ENCODE data around the gene FUT7. TPM values are rescaled to one million over a fixed set of nuclear protein-coding genes. Genes with fewer than 3 reads are reported as not detected.

FUT7 gene
- total and polyA plus RNA-seq, 2 donors (not counting 1 experiment from before 2014, with no cell fraction given): not detected

DNA sequence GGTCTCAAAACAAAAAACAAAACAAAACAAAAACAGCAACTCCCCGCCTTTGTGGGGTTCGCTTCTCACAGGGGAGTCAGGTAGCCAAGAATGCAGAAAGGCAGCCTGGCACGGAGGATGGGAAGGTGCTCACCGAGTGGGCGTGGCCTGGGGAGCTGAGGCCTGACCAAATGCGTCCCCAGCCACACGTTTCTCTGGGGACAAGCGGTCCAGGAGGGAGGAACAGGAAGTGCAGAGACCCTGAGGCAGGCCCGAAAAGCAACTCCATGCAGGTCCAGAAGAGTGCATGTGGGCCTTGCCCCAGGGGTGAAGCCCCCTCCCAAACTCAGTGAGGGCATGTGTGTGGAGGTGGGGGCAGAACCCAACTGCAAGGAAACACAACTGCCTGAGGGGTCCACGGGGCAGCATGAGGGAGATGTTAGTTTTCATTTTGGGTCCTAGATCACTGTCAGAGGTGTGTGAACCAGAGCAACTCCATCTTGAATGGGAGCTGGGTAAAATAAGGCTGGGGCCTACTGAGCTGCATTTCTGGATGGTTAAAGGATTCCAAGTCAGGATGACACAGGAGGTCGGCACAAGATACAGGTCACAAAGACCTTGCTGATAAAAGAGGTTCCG, 42.9 kb upstream of the FUT7 start:
- no peak overlapping the region for H3K9ac ChIP-seq (ENCODE audit: insufficient read depth, low read length)
- TF ChIP-seq CTCF (conservative IDR thresholded peaks at IDR 0.05 in 1 of 2, IDR thresholded peaks at IDR 0.05 in 1 of 2; ENCODE audit: low read depth in 1 of 2, low read length in 2 of 2): no peak
- H3K9me3 ChIP-seq (ENCODE audit: control insufficient read depth, insufficient read depth, low read depth, low read length): no peaks in the 10 kb centered on the region
- no peak overlapping the region for H2AFZ ChIP-seq (ENCODE audit: low read length)
- peaks cover 14% of the 10 kb centered on the region for H3K36me3 ChIP-seq (ENCODE audit: control insufficient read depth, insufficient read depth, low read length)
- no peak overlapping the region for H3K4me2 ChIP-seq (ENCODE audit: extremely low read depth, insufficient read depth, low read length)
- no peaks in the 10 kb centered on the region for H3K27me3 ChIP-seq (ENCODE audit: control insufficient read depth, insufficient read depth, low read length)
- H3K27ac ChIP-seq (ENCODE audit: insufficient read depth, low read length): no peak overlapping the region
- no peaks in the 10 kb centered on the region for H4K20me1 ChIP-seq (ENCODE audit: control insufficient read depth, extremely low read depth, insufficient read depth, low read length)
- no peak overlapping the region for H3K4me3 ChIP-seq (replicated peaks in 1 of 4; ENCODE audit: control extremely low read depth in 1 of 4, insufficient read depth in 1 of 4, low read depth in 3 of 4, low read length in 4 of 4)
- H3K4me1 ChIP-seq (ENCODE audit: control insufficient read depth, extremely low read depth, insufficient read depth, low read length): peaks cover 13% of the 10 kb centered on the region
- no peak for DNase-seq (ENCODE audit: low read depth in 2 of 2)
- H3K79me2 ChIP-seq (ENCODE audit: control insufficient read depth, insufficient read depth, low read length): peaks cover 18% of the 10 kb centered on the region

GRCh38 chr9:137073992-137074399, 42.1 kb upstream of the FUT7 start:
- Histone ChIP-seq H3K27ac (ENCODE audit: insufficient read depth, low read length) (no peak overlapping the region), H3K4me1 (ENCODE audit: control insufficient read depth, extremely low read depth, insufficient read depth, low read length) (peaks cover 18% of the 10 kb centered on the region), H3K79me2 (ENCODE audit: control insufficient read depth, insufficient read depth, low read length) (peaks cover 11% of the 10 kb centered on the region), H4K20me1 (ENCODE audit: control insufficient read depth, extremely low read depth, insufficient read depth, low read length) (no peaks in the 10 kb centered on the region), H3K27me3 (ENCODE audit: control insufficient read depth, insufficient read depth, low read length) (no peaks in the 10 kb centered on the region), H2AFZ (ENCODE audit: low read length) (no peak overlapping the region), H3K4me2 (ENCODE audit: extremely low read depth, insufficient read depth, low read length) (no peak overlapping the region), H3K4me3 (replicated peaks in 1 of 4; ENCODE audit: control extremely low read depth in 1 of 4, insufficient read depth in 1 of 4, low read depth in 3 of 4, low read length in 4 of 4) (no peak overlapping the region), H3K9me3 (ENCODE audit: control insufficient read depth, insufficient read depth, low read depth, low read length) (no peaks in the 10 kb centered on the region), H3K9ac (ENCODE audit: insufficient read depth, low read length) (no peak overlapping the region), H3K36me3 (ENCODE audit: control insufficient read depth, insufficient read depth, low read length) (peaks cover 7% of the 10 kb centered on the region)
- DNase-seq (ENCODE audit: low read depth in 2 of 2): no peak
- TF ChIP-seq CTCF (conservative IDR thresholded peaks at IDR 0.05 in 1 of 2, IDR thresholded peaks at IDR 0.05 in 1 of 2; ENCODE audit: low read depth in 1 of 2, low read length in 2 of 2): no peak
- TF ChIP-seq EZH2 (IDR thresholded peaks at IDR 0.05; ENCODE audit: low read length, missing control alignments): no peak

DNA sequence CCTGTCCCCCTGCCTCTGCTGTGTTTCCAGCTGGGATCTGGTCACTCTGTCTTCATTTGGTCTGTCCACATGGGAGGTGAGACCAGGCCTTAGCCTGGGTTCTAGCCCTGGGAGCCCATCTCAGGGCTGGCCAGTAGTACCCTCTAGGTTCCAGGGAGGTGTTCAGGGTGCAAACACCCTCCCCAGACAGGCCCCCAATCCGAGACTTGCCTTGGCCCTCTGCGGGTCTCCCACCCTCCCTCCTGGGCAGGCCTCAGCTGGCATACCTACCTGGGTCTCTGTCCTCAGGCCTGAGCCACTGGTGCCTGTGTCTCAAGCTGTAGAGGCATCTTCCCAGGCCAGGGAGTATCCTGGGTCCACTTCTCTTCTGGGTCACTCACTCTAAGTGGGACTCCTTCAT, 39.4 kb upstream of the FUT7 start:
- no peak overlapping the region for H3K27ac ChIP-seq (ENCODE audit: insufficient read depth, low read length)
- no peak overlapping the region for H3K4me3 ChIP-seq (replicated peaks in 1 of 4; ENCODE audit: control extremely low read depth in 1 of 4, insufficient read depth in 1 of 4, low read depth in 3 of 4, low read length in 4 of 4)
- H3K4me1 ChIP-seq (ENCODE audit: control insufficient read depth, extremely low read depth, insufficient read depth, low read length): peaks cover 10% of the 10 kb centered on the region
- H3K9ac ChIP-seq (ENCODE audit: insufficient read depth, low read length): no peak overlapping the region
- H3K9me3 ChIP-seq (ENCODE audit: control insufficient read depth, insufficient read depth, low read depth, low read length): no peaks in the 10 kb centered on the region
- H2AFZ ChIP-seq (ENCODE audit: low read length): no peak overlapping the region
- H4K20me1 ChIP-seq (ENCODE audit: control insufficient read depth, extremely low read depth, insufficient read depth, low read length): no peaks in the 10 kb centered on the region
- no peaks in the 10 kb centered on the region for H3K27me3 ChIP-seq (ENCODE audit: control insufficient read depth, insufficient read depth, low read length)
- TF ChIP-seq CTCF (conservative IDR thresholded peaks at IDR 0.05 in 1 of 2, IDR thresholded peaks at IDR 0.05 in 1 of 2; ENCODE audit: low read depth in 1 of 2, low read length in 2 of 2) (no peak), EZH2 (IDR thresholded peaks at IDR 0.05; ENCODE audit: low read length, missing control alignments) (no peak)
- peak overlapping the region; percentile 82 for H3K4me2 ChIP-seq (ENCODE audit: extremely low read depth, insufficient read depth, low read length)
- no peak for DNase-seq (ENCODE audit: low read depth in 2 of 2)
- no peaks in the 10 kb centered on the region for H3K36me3 ChIP-seq (ENCODE audit: control insufficient read depth, insufficient read depth, low read length)
- no peaks in the 10 kb centered on the region for H3K79me2 ChIP-seq (ENCODE audit: control insufficient read depth, insufficient read depth, low read length)
